ENCODE data around the gene PPIP5K1.

Gene PPIP5K1

DNA sequence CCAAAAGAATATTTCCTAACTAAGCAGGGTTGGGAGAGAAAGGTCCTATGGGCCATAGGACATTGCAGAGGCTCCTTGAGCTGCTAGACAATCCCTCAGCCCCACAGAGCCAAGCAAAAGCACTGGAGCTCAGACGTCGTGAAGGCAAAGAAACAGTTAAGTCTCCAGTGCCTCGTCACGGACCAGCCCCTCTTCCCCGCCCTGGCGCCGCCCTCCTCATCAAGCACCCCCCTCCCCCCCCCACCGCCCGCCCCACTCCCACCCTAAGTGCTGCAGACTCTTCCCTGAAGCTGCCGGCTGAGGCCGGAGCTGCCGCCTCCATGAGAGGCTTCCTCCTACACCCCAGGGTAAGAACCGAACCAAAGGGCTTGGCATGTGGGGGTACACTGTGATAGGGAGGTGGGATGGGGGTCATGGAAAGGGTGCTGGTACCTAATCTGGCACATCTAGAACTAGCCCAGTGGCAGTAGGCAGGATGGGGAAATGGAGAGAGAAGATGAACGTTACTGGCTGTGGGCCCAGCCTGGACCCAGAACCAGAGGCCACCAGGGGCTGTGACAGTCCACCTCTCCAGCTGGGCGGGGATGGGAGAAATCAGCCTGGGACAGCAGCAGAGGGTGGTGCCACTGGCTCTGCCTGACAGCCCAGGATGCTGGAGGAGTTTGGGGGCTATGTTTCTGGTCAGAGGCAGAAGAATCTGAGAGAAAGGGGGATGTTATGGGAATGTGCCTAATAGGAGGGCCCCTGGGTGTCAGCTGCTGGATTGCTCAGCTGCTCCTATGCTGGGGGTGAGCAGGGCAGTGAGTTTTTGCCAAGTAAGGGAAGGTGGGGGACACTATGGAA, 72.4 kb downstream of the PPIP5K1 start, which contains the start of gene MAP1A:
Gene MAP1A (plus strand): TSS at position 255 of the 843 bp plus-strand sequence. CDS start 3,866 bp downstream, outside the sequence.
- peak; percentile 82 for DNase-seq (ENCODE audit: low read depth)

DNA sequence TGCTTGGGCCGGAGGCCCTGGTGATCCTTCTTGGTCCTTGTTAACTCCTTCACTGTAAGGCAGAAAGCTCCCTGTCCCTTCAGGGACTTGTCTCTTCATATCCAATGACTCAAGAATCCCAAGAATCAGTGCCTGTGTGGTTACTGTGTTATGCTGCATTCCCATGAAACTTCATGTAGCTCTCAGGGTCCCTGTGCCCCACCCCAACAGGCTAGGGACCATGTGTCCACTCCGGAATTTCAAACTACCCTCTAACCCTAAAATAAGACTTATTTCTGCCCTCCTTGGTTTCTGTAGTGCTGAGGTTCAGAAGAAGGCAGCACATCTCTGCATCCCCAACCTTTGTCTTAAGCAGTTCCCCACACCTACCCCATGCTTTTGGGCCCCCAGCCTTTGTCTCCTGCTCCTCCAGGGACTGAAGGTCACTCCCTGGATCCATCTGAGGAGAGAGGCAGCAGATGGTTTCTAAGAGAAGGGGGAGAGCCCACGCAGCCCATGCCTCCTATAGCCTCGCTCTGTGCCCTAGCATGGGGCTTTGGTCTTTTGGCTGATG, 73.1 kb downstream of the PPIP5K1 start:
- peak; percentile 85 for DNase-seq (ENCODE audit: low read depth)

DNA sequence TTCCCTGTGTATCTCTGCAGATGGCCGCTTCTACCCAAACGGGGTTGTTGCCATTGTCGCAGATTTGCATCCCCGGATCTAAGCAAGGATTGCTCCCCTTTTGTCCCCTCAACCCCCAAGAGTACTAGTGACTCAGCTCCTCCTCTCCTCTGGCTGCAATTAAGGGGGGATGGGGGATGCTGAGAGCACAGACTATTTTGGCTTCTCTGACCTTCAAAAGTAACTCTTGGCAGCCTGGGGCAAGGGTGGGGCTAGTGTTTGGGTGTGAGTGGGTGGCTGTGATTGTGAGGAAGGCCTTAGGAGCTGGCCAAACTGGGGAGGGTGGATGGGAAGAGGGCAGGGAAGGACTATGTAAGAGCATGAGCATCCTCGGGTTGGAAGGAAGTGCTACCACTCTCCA, 73.8 kb downstream of the PPIP5K1 start:
- peak; percentile 79 for DNase-seq (ENCODE audit: low read depth)

DNA sequence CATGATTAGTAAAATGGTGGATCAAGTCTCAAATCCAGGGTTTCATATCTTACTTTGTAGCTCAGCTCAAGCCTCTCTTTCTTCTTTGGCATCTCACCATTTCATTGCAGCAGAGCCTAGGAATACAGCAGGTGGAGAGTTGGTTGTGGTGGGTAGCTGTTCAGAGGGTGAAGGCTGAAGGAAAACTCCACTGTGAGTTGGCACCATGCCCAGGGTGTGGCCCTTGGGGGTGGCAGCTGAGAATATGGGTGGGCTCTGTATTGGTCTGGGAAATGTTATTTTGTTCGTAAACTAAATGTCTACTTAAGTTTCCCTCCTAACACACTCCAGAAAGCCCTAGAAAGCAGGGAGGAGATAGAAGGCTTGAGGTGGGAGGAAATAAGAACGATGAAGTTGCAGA, 74.3 kb downstream of the PPIP5K1 start:
- no peak for DNase-seq (ENCODE audit: low read depth)

DNA sequence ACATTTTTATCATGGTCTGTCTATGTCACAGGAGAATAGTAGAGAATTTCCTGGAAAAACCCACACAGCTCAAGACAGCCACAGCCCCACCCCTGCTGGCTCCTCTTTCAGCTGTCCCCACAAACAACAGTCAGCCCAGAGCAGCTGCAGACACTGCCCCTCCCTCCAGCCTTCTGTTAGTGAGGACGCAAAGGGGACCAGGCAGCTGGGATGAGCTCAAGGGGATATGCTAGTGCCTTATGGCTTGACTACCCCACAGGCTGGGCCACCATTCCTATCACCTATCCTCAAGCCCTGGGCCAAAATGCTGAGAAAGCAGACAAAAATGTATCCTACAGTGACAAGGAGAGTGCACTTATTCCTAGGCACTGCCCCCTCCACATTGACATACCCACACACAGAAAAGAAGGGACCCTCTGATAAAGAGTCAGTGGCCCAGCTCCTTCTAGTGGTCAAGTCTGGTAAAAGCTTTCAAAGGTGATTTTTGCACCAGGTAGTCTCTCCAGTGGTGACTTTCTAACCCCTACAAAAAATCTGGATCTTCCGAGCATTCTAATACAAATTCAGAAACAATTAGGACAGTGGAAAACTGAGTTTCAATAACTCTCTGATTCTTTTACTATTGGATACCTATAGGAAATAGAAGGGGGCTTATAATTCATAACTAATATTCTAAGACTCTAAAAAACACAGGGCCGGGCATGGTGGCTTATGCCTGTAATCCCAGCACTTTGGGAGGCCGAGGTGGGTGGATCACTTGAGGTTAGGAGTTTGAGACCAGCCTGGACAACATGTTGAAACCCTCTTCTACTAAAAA, 75.6 kb downstream of the PPIP5K1 start:
- peak; percentile 61 for DNase-seq (ENCODE audit: low read depth)

DNA sequence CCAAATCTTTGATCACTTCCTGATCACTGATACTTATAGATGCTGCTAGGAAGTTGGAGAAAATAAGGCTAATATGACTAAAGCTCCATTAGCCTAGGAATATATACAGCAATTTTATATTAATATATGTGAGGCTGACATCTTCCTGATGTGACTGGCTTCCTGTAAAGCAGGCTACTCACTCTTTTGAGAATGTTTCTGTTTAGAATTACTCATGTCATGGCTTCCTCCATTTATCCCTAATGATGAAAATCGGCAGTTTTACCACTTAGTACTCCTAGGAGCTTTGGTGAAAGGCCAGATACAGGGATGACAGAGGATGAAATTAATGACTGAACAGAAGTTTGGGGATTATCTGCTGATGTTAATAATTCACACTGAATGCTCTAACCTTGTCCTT, 76.5 kb downstream of the PPIP5K1 start:
- DNase-seq (ENCODE audit: low read depth), result peak; percentile 44

DNA sequence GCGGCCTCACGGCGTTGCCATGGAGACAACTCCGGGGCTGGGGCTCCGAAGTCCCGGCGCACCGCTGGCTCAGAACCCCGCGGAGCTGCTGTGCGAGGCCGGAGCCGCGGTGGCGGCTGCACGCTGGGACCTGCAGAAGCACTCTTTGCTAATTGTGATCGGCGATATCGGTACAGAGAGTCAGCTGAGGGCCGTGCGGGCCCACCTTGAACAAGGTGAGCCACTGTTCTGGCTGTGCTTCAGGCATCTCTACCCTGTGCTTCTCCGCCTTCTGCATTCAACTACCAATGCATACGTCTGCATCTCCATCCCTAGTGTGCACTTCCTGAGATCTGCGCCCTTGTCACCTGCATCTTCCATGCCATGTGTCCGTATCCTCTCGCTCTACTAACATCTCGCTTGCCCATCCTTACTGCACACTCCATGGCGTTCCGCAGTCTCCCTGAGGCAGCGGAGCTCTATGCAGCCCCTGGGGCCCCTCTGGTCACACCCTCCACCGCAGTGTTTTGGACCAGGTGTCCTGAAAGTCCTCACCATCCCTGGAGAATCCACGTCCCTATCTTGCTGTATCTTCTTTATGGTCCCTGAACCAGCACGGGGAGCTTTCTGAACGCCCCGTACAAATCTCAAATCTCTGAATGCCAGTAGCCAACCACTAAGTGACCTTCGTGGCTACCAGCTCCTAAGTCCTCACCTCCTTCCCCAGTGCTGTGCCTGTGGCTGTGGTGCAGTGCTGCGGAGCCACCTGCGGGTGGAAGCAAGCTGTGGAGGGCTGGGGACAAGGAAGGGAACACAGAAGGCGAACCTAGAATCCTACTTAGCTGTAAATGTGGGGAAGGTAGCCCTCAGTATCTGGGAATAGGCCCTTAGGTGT, 78.8 kb downstream of the PPIP5K1 start:
- peak; percentile 24 for DNase-seq (ENCODE audit: low read depth)

DNA sequence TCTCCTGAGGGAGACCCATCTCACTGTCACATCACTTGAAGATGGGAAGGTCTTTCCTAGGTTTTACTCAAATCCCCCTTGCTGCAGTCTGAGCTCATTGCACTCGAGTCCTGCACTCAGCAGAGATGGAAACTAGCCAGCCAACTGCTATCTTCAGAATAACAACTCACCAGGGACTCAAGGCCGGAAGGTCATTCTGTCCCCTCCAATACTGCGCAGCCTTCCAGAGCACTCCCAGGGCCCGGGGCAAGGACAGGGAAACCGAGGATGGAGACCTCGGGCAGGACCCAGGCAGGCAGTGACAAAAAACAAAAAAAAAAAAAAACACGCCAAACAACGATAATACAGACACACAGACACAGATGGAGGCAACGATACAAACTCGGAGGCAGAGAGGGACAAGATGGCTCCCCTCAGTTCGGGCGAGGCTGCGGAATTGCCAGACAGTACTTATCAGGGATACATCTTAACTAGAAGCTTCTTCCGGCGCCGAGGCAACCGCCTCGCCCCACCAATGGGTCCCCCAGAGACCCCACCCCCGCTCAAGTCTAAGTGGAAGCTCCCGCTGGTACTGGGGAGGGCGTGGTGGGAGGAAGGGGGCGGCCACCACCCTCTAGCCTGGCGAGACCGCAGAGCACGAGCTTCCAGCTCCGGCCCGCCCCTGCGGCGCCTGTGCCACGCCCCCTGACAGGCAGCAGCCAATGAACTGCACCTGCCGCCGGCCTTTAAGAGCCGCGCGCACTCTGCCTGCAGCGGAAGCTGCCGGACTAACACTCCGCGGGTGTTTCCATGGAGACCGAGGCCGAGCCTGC, 79.6 kb downstream of the PPIP5K1 start:
- DNase-seq (ENCODE audit: low read depth), result peak; percentile 99

DNA sequence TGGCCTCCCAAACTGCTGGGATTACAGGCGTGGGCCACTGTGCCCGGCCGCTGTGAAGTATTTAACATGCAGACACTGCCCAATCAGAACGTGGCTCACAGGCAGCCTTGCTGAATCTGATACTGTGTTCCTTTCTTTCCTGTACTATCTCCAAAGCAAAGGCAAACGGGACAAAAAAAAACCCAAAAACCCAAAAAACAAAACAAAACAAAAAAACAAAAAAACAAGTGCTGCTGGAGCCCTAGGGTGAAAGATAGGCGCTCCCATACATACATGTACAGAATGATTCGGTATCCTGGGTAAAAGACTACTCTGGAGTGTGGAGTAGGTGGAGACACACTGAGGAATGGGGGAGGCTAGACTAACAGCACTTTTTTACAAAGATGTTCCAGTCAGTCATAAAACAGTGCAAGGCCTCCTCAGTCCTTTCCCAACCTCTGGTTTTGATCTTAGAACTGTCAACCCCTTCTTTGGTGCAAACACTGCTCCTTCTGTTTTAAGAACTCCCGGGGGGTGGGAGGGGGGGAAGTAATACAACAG, 80.3 kb downstream of the PPIP5K1 start:
- peak; percentile 53 for DNase-seq (ENCODE audit: low read depth)

DNA sequence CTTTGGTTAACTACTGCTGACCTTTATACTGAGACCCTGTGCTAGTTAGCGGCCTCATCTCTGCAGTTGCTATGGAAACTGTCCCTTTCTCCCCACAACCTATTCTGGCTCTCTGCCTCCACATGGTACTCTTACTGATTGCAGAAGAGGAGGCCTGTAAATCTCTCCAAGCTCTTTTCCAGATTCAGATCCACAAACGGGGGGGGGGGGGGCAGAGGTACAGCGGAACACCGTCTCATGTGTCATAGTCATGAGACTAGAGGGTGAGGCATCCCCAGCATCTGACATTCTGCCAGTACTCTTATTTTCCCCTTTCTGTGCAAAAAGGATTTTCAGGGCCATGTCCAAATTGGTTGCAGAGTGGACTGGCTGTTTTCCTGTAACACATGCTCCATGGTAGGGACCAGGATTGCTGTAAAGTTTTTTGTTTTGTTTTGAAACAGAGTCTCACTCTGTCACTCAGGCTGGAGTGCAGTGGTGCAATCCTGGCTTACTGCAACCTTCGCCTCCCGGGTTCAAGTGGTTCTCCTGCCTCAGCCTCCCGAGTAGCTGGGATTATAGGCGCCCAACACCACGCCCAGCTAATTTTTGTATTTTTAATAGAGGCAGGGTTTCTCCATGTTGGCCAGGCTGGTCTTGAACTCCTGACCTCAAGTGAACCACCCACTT, 80.9 kb downstream of the PPIP5K1 start:
- peak; percentile 31 for DNase-seq (ENCODE audit: low read depth)

DNA sequence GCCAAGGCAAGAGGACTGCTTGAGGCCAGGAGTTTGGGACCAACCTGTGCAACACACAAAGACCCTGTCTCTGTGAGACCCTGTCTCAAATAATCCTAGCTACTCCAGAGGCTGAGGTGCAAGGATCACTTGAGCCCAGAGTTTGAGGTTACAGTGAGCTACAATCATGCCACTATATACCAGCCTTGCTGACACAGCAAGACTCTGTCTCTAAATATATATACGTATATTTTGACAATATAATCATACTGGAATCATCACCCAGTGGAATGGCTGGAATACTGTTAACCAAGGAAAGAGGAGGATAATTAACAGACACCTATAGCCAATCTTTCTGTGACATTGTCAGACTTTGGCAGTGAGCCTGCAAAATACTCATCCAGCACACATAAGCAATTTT, 81.6 kb downstream of the PPIP5K1 start:
- DNase-seq (ENCODE audit: low read depth), result no peak

DNA sequence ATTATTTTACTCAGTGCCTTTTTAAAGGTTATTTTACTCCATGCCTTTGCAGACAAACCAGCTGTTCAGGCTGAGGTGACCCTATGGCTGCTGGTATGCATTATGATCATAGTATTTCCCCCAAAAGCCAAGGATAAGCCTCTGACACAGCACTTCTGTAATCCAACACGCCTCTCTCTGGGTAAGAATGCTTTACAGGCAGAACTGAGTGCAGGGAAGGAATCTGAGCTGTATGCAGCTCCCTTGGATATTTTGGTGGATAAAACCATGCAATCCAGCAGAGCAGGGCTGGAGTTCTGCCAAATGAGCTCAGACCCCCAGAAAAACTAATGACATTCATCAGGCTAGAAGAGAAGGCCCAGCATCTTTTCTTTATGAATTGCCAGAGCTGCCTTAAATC, 84.3 kb downstream of the PPIP5K1 start:
- DNase-seq (ENCODE audit: low read depth), result peak; percentile 66

DNA sequence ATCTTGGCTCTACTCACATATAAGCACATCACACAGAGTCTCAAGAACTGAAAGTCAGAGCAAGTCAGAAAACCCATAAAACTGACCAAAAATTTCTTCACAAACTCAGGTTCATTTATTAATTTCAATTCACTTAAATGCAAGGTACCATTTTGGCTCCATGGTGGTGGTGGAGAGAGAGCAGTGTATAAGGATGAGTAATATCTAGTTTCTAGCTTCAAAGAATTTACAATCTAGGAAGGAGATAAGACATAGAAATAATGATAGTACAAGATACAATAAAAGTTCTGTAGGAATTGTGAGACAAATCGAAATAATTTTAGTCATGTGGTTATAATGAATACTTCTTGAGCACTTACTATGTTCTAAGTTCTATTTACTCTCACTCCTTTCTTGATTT, 90.4 kb downstream of the PPIP5K1 start:
- no peak for DNase-seq (ENCODE audit: low read depth)

DNA sequence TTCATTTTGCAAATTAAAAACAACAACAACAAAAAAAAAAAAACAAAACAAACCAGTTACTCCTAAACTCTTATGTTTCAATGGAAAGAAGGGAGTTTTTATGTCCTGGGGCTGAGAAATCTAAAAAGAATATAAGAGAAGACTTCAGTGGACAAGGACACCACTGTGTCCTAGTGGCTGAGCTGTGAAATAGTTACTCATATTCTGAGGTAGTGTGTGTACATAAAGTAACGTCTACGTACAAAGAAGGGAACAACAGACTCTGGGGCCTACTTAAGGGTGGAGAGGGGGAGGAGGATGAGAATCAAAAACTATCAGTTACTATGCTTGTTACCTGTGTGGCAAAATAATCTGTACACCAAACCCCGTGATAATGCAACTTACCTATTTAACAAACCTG, 91.0 kb downstream of the PPIP5K1 start:
- DNase-seq (ENCODE audit: low read depth), result no peak

DNA sequence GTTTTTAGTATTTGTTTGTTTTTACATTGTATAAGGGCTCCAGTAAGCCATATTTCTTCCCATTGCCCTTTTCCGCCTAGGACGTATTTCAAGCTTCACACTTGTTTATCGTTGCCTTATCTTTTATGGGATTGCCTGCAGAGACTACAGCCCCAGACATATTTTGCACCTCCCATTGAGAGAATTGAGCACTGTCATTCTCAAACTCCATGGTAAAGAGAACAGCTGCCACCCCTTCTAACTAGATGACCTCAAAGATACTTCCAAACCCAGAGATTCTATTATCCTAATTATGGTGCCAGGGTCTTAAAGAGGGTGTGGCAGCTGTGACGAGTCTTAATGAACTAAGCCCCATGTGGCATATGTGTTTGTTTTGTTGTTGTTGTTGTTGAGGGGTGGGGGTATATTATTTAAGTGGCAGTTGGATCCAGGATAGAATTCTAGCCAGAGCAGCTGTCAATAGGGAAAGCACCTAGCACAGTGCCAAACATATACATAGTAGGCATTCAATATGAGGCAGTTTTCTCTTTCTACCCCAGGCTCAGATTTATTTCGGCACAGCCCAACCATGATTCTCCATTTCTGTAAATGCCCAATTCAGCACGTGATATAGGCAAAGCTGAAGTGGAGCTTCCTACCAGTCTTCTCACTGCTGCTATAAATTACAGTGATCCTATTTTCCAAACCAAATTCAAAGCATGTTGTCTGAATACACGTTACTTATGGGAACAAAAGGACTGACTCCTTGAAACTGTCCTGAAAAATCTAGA, 96.1 kb downstream of the PPIP5K1 start:
- no peak for DNase-seq (ENCODE audit: low read depth)

DNA sequence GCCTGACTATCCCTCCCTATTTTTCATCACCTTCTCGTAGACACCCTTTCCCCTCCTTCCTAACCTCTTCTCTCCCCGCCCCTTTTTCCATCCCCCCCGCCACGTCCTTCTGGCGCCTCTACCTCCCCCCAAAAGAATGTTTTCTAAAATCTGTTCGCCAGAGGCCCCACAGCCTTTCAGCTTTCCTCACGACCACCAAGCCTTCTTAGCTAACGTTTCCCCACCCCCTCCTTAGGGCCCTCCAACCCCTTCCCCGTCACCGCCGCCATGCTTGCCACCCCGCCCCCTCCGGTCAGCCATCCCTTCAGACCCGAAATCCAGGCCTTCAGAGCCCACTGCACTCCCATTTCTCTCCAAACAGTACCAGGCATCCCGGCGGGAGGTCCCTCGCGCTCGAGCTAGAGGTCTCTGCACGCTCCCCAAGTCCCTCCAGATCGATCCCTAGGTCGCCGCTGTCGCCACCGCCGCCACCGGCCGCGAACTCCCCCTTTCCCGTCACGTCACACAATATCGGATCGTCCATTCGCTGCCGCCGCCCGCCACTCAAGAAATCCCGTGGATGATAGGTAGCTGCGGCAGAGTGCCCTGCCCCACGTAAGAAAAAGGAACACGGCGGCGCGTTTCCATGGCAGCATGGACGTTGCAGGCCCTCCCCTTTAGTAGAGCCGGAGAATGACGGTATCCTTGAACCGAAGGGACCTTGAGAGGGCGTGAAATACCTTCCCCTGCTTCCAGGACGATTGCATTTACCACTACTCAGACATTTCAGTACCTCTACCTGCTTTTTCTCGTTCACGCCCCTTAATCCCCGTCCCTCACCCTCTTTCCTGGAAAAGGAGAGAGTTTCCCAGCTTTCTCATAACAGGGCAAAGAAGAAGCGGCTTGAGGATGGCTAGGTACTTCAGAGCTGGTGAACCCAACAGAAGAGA, 97.1 kb downstream of the PPIP5K1 start, which contains the start of gene TP53BP1:
Gene TP53BP1 (minus strand): TSS at position 484 of the 929 bp plus-strand sequence. CDS start 113 bp downstream, at position 371.
- DNase-seq (ENCODE audit: low read depth), result peak; percentile 96

DNA sequence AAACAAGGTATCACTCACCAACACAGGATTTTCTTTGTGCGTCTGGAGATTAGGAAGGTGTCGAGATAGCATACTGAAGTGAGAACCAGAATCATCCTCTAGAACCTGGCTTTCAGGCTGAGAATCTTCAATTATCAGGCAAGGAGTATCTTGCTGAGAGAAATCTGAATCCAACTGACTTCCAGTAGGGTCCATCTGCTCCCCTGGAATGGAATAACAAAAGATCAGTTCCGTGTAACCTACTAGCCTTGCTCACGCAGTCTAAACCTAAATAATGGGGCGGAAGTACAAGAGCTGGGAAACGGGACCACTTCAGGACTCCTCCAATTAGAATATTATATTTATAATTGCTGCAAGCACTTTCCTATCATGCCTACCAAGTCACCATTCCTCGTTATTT, 97.7 kb downstream of the PPIP5K1 start:
- DNase-seq (ENCODE audit: low read depth), result no peak

DNA sequence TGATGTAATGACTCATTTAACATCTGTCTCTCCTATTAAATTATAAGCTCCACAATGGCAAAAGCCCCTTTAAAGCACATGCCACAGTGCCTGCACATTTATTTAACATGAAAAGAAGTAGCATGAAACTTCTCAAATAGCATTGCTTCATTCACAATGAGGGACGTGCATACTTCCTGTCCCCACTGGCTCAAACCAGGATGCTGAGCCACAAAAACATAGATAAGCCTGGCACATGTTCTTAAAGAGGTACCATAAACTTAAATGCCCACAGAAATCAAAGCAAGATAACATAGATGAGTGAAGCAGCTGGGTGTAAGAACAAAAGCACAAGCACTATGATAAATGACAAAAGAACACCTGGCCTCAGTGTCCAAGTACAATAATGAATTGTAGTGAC, 100.8 kb downstream of the PPIP5K1 start:
- DNase-seq (ENCODE audit: low read depth), result no peak

All from EH (cell line).